Measurements from ENCODE around the gene ARMC7. TPM values are rescaled to one million over a fixed set of nuclear protein-coding genes. Genes with fewer than 3 reads are reported as not detected.

The ARMC7 gene
- 3.3 and 4.1 TPM in 2 replicates for total RNA-seq

GRCh38 chr17:75109407-75110233 lies at the start of gene ARMC7:
Gene ARMC7, plus strand, starts transcription at chr17:75109969. Its CDS starts 320 bp downstream, at chr17:75110289.

GRCh38 chr17:75087558-75088453 lies 22.0 kb upstream of the ARMC7 start, which contains the start of gene SLC16A5:
Gene SLC16A5, plus strand, starts transcription at chr17:75087954. Its CDS starts 5,683 bp downstream, at chr17:75093637.

GRCh38 chr17:75131278-75132017 lies 21.7 kb downstream of the ARMC7 start, which contains the start of gene NT5C:
Gene NT5C, minus strand, starts transcription at chr17:75131742. Its CDS starts 35 bp downstream, at chr17:75131707.

GRCh38 chr17:75154195-75155106 lies 44.7 kb downstream of the ARMC7 start, which contains the start of gene JPT1:
Gene JPT1, minus strand, starts transcription at chr17:75154512. Its CDS starts 115 bp downstream, at chr17:75154397.

Small RNA genes within 50 kb of the gene (small RNA-seq; reads per million reads assigned to genes)
- gene AC111186.1 = not detected
- gene RF00019 = not detected

Other genes with a start within 250 kb of the ARMC7 start
- gene FDXR, start 237.0 kb upstream of the ARMC7 start, total RNA-seq = 8.5 and 14.3 TPM in 2 replicates
- not detected in 2 replicates for gene FADS6, start 216.3 kb upstream of the ARMC7 start, total RNA-seq
- gene USH1G, start 186.7 kb upstream of the ARMC7 start, total RNA-seq = not detected in 2 replicates
- gene OTOP2, start 185.7 kb upstream of the ARMC7 start, total RNA-seq = not detected in 2 replicates
- gene OTOP3, start 174.1 kb upstream of the ARMC7 start, total RNA-seq = not detected in 2 replicates
- 0.32 TPM in 1 of 2 replicates, not detected in the other for gene HID1, start 137.2 kb upstream of the ARMC7 start, total RNA-seq
- gene CDR2L, start 122.3 kb upstream of the ARMC7 start, total RNA-seq = 15.2 and 15.7 TPM in 2 replicates
- gene MRPL58, start 97.3 kb upstream of the ARMC7 start, total RNA-seq = 25.7 and 35.7 TPM in 2 replicates
- 415 and 418 TPM in 2 replicates for gene ATP5PD, start 63.0 kb upstream of the ARMC7 start, total RNA-seq
- gene KCTD2, start 62.7 kb upstream of the ARMC7 start, total RNA-seq = 26.9 and 29.1 TPM in 2 replicates
- gene SLC16A5, start 22.0 kb upstream of the ARMC7 start, total RNA-seq = 14.6 and 15.5 TPM in 2 replicates
- gene NT5C, start 21.8 kb downstream of the ARMC7 start, total RNA-seq = 35.3 and 51.9 TPM in 2 replicates
- 86.7 and 87.4 TPM in 2 replicates for gene JPT1, start 44.5 kb downstream of the ARMC7 start, total RNA-seq
- 104 and 119 TPM in 2 replicates for gene SUMO2, start 73.0 kb downstream of the ARMC7 start, total RNA-seq
- gene NUP85, start 95.7 kb downstream of the ARMC7 start, total RNA-seq = 23.7 and 24.1 TPM in 2 replicates
- 11.9 and 15.3 TPM in 2 replicates for gene GGA3, start 151.6 kb downstream of the ARMC7 start, total RNA-seq
- 35.3 and 35.4 TPM in 2 replicates for gene MRPS7, start 151.9 kb downstream of the ARMC7 start, total RNA-seq
- 6.2 and 8.0 TPM in 2 replicates for gene MIF4GD, start 161.3 kb downstream of the ARMC7 start, total RNA-seq
- 3.5 and 5.0 TPM in 2 replicates for gene SLC25A19, start 179.5 kb downstream of the ARMC7 start, total RNA-seq

Measured in articular chondrocyte of knee joint (primary cell).